HL-60/S4 treated with phorbol 12-myristate 13-acetate at 8.2 ng/mL for 4 days and 3 days (cell line): ENCODE results near the gene TMEM272.

Source experiments
- in situ Hi-C: fragments of 300-500 bp; cut with MboI; formaldehyde crosslinking; loops from 2 replicates; pipeline ENCODE4 v1.15.0; 2022; ENCODE audit warnings: low sequenced_read_pairs

TMEM272 gene

GRCh38 chr13:51807041-51807440 lies 37.9 kb downstream of the TMEM272 start:
- in situ Hi-C loops = no loop called here

- in situ Hi-C loops = no loop called here
Observed at GRCh38 chr13:51806566-51806965, 38.4 kb downstream of the TMEM272 start.

GRCh38 chr13:51805925-51806324 lies 39.1 kb downstream of the TMEM272 start:
- in situ Hi-C loops = no loop called here

- in situ Hi-C loops = no loop called here
Observed at GRCh38 chr13:51805313-51805712, 39.7 kb downstream of the TMEM272 start.

- in situ Hi-C loops = no loop called here
Observed at GRCh38 chr13:51804295-51805172, 40.4 kb downstream of the TMEM272 start.

GRCh38 chr13:51803422-51804294 lies 41.3 kb downstream of the TMEM272 start, which contains the start of gene DHRS12:
DHRS12 (minus strand) TSS chr13:51804163; CDS start chr13:51799659, 4,504 bp downstream.
- in situ Hi-C loops = no loop called here

GRCh38 chr13:51802631-51803418 lies 42.2 kb downstream of the TMEM272 start:
- in situ Hi-C loops = no loop called here

- in situ Hi-C loops = no loop called here
Observed at GRCh38 chr13:51801631-51802099, 43.3 kb downstream of the TMEM272 start.

- in situ Hi-C loops = no loop called here
Observed at GRCh38 chr13:51800486-51800885, 44.5 kb downstream of the TMEM272 start.

- in situ Hi-C loops = no loop called here
Observed at GRCh38 chr13:51799261-51799660, 45.7 kb downstream of the TMEM272 start.

GRCh38 chr13:51797664-51798488 lies 47.1 kb downstream of the TMEM272 start:
- in situ Hi-C loops = no loop called here

- in situ Hi-C loops = no loop called here
Observed at GRCh38 chr13:51796546-51796945, 48.4 kb downstream of the TMEM272 start.

GRCh38 chr13:51795419-51795818 lies 49.6 kb downstream of the TMEM272 start:
- in situ Hi-C loops = no loop called here

- in situ Hi-C loops = no loop called here
Observed at GRCh38 chr13:51794964-51795363, 50.0 kb downstream of the TMEM272 start.

GRCh38 chr13:51793570-51794271 lies 51.3 kb downstream of the TMEM272 start:
- in situ Hi-C loops = no loop called here

GRCh38 chr13:51786425-51787265 lies 58.3 kb downstream of the TMEM272 start:
- in situ Hi-C loops = no loop called here

GRCh38 chr13:51785712-51786424 lies 59.1 kb downstream of the TMEM272 start:
- in situ Hi-C loops = no loop called here

GRCh38 chr13:51784097-51784496 lies 60.9 kb downstream of the TMEM272 start:
- in situ Hi-C loops = no loop called here
